GM10248 (cell line): Measurements from ENCODE around the gene PSMC5.

ENCODE experiments used
- CTCF ChIA-PET: fragments of 300-600 bp; sonication (Branson Sonifier 250); formaldehyde crosslinking; extraction: SDS; loops from one replicate; lab custom pipeline; 2021; ENCODE audit warnings: antibody characterized with exemption; lab: Yijun Ruan, JAX
- POLR2A ChIA-PET: fragments of 350-650 bp; sonication (Branson Sonifier 250); formaldehyde crosslinking; extraction: SDS; loops from one replicate; lab custom pipeline; 2020; ENCODE audit warnings: antibody characterized with exemption; lab: Yijun Ruan, JAX
- DNase-seq: peaks from one replicate; pipeline ENCODE4 v3.0.0; 2012; ENCODE audit errors: extremely low spot score
- TF ChIP-seq, protein P1 (sequence below): IDR thresholded peaks from 2 replicates; pipeline ENCODE4 v1.5.1; 2012; ENCODE audit warnings: mild to moderate bottlenecking, low read depth; ENCODE audit errors: extremely low read depth, missing control alignments, control extremely low read depth

The PSMC5 gene

GRCh38 chr17:63838631-63839171, 11.5 kb downstream of the PSMC5 start:
- CTCF ChIA-PET = interaction anchor here (0.7 to 3.2 kb wide), 4 partner anchors 10 to 140 kb away, joined by 3 to 15 read pairs (median 7); no protein-coding TSS in a partner anchor
- DNase-seq = no peak
- TF ChIP-seq, protein P1, sequence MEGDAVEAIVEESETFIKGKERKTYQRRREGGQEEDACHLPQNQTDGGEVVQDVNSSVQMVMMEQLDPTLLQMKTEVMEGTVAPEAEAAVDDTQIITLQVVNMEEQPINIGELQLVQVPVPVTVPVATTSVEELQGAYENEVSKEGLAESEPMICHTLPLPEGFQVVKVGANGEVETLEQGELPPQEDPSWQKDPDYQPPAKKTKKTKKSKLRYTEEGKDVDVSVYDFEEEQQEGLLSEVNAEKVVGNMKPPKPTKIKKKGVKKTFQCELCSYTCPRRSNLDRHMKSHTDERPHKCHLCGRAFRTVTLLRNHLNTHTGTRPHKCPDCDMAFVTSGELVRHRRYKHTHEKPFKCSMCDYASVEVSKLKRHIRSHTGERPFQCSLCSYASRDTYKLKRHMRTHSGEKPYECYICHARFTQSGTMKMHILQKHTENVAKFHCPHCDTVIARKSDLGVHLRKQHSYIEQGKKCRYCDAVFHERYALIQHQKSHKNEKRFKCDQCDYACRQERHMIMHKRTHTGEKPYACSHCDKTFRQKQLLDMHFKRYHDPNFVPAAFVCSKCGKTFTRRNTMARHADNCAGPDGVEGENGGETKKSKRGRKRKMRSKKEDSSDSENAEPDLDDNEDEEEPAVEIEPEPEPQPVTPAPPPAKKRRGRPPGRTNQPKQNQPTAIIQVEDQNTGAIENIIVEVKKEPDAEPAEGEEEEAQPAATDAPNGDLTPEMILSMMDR = no peak
- POLR2A ChIA-PET = interaction anchor here (0.6 to 0.9 kb wide), 5 partner anchors 8 to 212 kb away, joined by 3 to 6 read pairs (median 3); no protein-coding TSS in a partner anchor

GRCh38 chr17:63840591-63841349, 13.5 kb downstream of the PSMC5 start:
- CTCF ChIA-PET = interaction anchor here (1.2 to 3.2 kb wide), 5 partner anchors 8 to 14 kb away, joined by 3 to 15 read pairs (median 6); no protein-coding TSS in a partner anchor
- TF ChIP-seq, protein P1 = no peak
- DNase-seq = no peak
- POLR2A ChIA-PET = interaction anchor here (1.6 kb wide), 2 partner anchors 11 to 16 kb away, joined by 3 to 6 read pairs; no protein-coding TSS in a partner anchor

DNA sequence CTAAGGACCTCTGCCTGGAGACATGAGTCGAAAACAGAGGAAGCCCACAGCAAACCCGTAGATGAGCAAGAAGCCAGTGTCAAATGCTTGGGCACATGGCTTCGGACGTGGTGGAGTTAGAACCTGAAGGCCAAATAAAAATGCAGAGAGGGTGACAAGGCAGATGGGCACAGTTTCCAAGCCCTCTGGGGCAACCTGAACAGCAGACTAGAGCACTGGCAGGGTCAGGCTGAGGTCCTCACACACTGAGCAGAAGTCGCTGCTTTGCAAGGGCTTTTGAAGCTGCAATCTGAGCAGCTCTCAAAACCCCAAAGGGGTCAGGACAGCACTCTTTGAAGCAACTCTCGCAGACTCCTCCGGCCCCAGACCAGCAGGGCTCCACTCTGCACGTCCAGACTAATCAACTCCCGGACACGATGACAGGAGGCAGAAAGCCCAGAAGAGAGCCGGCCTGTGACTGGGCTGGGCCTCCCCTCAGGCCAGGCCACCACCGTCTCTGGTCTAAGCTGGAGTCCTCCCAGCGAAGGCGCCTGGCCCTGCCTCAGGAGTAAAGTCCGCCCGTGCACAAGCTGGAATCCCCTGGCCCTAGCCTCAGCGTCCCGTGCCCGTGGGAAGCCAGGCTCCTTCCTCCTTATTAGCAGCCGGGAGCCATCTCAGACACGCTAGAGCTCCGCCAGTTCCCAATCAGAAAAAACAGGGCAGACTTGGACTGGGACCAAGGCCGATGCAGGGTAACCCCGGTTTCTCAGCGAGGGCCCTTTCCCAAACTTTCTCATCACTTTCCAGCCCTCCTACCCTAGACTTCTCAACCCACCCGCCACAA, 14.3 kb downstream of the PSMC5 start:
- POLR2A ChIA-PET = interaction anchor here (1.6 kb wide), 2 partner anchors 12 to 16 kb away, joined by 3 to 6 read pairs; no protein-coding TSS in a partner anchor
- TF ChIP-seq, protein P1 = no peak
- DNase-seq = peak; percentile 28
- CTCF ChIA-PET = interaction anchor here (0.6 to 2.6 kb wide), 5 partner anchors 10 to 18 kb away, joined by 3 to 8 read pairs (median 3); no protein-coding TSS in a partner anchor

- CTCF ChIA-PET = interaction anchor here (0.6 to 2.6 kb wide), 4 partner anchors 11 to 17 kb away, joined by 3 to 8 read pairs (median 4); no protein-coding TSS in a partner anchor
- POLR2A ChIA-PET = interaction anchor here (1.6 kb wide), 1 partner anchor 13 kb away, joined by 6 read pairs; no protein-coding TSS in a partner anchor
- no peak for DNase-seq
- TF ChIP-seq, protein P1 = no peak
Observed at GRCh38 chr17:63842173-63842539, 14.9 kb downstream of the PSMC5 start.

GRCh38 chr17:63842540-63843386, 15.5 kb downstream of the PSMC5 start, which contains the start of gene SMARCD2:
TSS of gene SMARCD2 (minus strand) at chr17:63842685. CDS start at chr17:63842674, 11 bp downstream.
- DNase-seq = peak; percentile 98
- CTCF ChIA-PET = interaction anchor here (0.9 to 2.6 kb wide), 8 partner anchors 9 to 221 kb away, joined by 3 to 8 read pairs (median 4); no protein-coding TSS in a partner anchor
- TF ChIP-seq, protein P1 = no peak
- POLR2A ChIA-PET = interaction anchor here (0.7 to 1.6 kb wide), 5 partner anchors 11 to 401 kb away, joined by 3 to 9 read pairs (median 5); partner anchors contain the start of gene CCDC47

GRCh38 chr17:63843387-63843888, 16.2 kb downstream of the PSMC5 start:
- ChIA-PET POLR2A (interaction anchor here (0.6 to 1.6 kb wide), 8 partner anchors 11 to 401 kb away, joined by 3 to 9 read pairs (median 5); partner anchors contain the start of genes CCDC47 and PSMC5), CTCF (interaction anchor here (0.9 to 2.6 kb wide), 7 partner anchors 9 to 220 kb away, joined by 3 to 8 read pairs (median 3); no protein-coding TSS in a partner anchor)
- peak; percentile 56 for DNase-seq
